Stomach (tissue), 9 donors: ENCODE results near the gene CUL7. TPM values are rescaled to one million over a fixed set of nuclear protein-coding genes. Genes with fewer than 3 reads are reported as not detected.

Experiments
- DNase-seq, 2 donors: peaks; one replicate each; pipeline versions ENCODE4 v3.0.0 to v3.0.0-alpha.2; 2013 to 2019
- H3K27ac ChIP-seq, 5 donors: fragments of 200-600 bp in 4 of 5; sonication (generic) in 4 of 5; one replicate each; pipeline ENCODE4 v1.5.1; 2013 to 2019; ENCODE audit warnings: mild to moderate bottlenecking in 1 of 5, moderate library complexity in 1 of 5
- H3K27me3 ChIP-seq, 3 donors: fragments of 200-600 bp; sonication (generic); one replicate each; pipeline ENCODE4 v1.5.1; 2017 to 2019; ENCODE audit warnings: mixed run types in 1 of 3
- H3K36me3 ChIP-seq, 4 donors: fragments of 200-600 bp; sonication (generic); 1 replicate in 3 of 4; 2 replicates in 1 of 4; pipeline ENCODE4 v1.5.1; 2016 to 2019
- H3K4me1 ChIP-seq, 4 donors: fragments of 200-600 bp; sonication (generic); one replicate each; pipeline ENCODE4 v1.5.1; 2016 to 2019
- H3K4me3 ChIP-seq, 4 donors: fragments of 200-600 bp; sonication (generic) in 3 of 4; one replicate each; pipeline ENCODE4 v1.5.1; 2016 to 2019; ENCODE audit warnings: mild to moderate bottlenecking in 1 of 4
- H3K9me3 ChIP-seq, 4 donors: fragments of 200-600 bp; sonication (generic); one replicate each; pipeline ENCODE4 v1.5.1; 2016 to 2019
- EP300 ChIP-seq: sonication (generic); formaldehyde crosslinking; IDR thresholded peaks from one replicate; pipeline ENCODE4 v1.6.1; 2017; ENCODE audit warnings: antibody characterized with exemption
- POLR2A ChIP-seq, 4 donors: fragments of 450-650 bp; IDR thresholded peaks; one replicate each; pipeline ENCODE4 v1.6.1; 2016; ENCODE audit warnings: antibody characterized with exemption in 4 of 4, control low read depth in 2 of 4, mild to moderate bottlenecking in 1 of 4, moderate library complexity in 1 of 4
- POLR2AphosphoS5 ChIP-seq, 3 donors: sonication (generic); formaldehyde crosslinking; IDR thresholded peaks; one replicate each; pipeline ENCODE4 v1.6.1; 2016; ENCODE audit warnings: antibody characterized with exemption in 3 of 3
- WGBS, 5 donors: extraction: QIAGEN DNeasy Blood & Tissue Kit in 3 of 5; methylation state at CpG; one replicate each; pipeline versions ENCODE4 v1.1.5 to v1.1.7; 2013 to 2018; 5-methylcytosine and 5-hydroxymethylcytosine counted together
- intact Hi-C: fragments of 100-400 bp; cut with DNase I; formaldehyde crosslinking; loops from one replicate; pipeline ENCODE4 v1.15.1; 2023; ENCODE audit warnings: low total_unique reads
- polyA plus RNA-seq, 3 donors: library from polyadenylated mRNA; stranded (reverse); fragments of 200-250 nt; gene quantifications; one replicate each; pipeline ENCODE4 v1.2.3, GENCODE V29; 2013
- total RNA-seq, 5 donors: library from RNA; depleted of rRNA; stranded (reverse); fragments of >200 nt; gene quantifications; one replicate each; pipeline versions ENCODE4 v1.1.0 to v1.2.3, GENCODE V29; 2014 to 2016
- TF ChIP-seq, protein P1 (sequence below), 7 experiments: fragments of 450-650 bp in 4 of 7; fragments of 200-600 bp in 3 of 7; sonication (generic) in 3 of 7; IDR thresholded peaks; one replicate each; pipeline ENCODE4 v1.5.1; 2016 to 2019; ENCODE audit warnings: antibody characterized with exemption in 7 of 7, control low read depth in 2 of 7, mild to moderate bottlenecking in 1 of 7
- donor health status: healthy with polysubstance abuse.
- donor health status: Bipolar disorder and iron deficiency.
- donor health status: healthy.

The CUL7 gene
- total and polyA plus RNA-seq, 8 donors: 4.4 to 26.1 (median 10.5) TPM

DNA sequence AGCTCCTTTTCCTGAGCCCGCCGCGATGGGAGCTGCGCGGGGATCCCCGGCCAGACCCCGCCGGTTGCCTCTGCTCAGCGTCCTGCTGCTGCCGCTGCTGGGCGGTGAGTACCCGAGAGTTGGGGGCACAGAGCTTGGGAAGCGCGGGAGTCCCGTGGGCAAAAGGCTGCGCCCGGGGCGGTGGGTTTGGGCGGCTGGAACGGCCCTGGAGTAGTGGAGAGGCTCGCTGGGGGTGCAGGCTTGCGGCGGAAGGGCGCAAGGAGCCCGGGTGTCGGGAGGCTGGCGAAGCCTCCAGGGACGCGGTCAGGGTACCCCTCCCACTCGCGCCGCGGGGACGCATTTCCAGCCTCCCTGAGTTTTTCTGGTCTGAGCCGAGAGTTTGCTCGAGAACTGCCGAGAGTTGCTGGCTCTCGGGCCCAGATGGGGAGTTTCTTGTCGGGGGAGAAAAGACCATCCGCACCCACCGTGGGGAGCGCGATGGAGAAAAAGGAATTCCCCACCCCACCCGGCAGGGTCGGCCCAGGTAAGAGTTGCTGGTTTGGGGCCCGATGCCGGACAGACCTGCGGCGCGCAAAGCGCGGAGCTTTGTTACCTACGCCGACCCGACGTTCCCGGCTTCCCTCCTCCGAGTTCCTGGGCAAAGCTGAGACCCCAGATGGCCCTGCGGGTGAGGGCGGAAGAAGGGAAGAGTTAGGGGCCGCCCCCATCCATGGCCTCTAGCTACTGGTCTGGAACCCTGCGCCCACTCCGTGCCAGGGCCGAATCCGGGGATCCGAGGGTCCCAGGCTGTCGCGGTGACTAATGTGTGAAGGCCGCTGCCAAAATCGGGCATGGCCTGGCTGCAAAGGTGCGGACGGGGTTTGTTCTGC is 23.0 kb upstream of the CUL7 start:
- intact Hi-C loops: loop anchor here (10.0 kb wide), 1 partner anchor 68 kb away; no protein-coding TSS in a partner anchor

DNA sequence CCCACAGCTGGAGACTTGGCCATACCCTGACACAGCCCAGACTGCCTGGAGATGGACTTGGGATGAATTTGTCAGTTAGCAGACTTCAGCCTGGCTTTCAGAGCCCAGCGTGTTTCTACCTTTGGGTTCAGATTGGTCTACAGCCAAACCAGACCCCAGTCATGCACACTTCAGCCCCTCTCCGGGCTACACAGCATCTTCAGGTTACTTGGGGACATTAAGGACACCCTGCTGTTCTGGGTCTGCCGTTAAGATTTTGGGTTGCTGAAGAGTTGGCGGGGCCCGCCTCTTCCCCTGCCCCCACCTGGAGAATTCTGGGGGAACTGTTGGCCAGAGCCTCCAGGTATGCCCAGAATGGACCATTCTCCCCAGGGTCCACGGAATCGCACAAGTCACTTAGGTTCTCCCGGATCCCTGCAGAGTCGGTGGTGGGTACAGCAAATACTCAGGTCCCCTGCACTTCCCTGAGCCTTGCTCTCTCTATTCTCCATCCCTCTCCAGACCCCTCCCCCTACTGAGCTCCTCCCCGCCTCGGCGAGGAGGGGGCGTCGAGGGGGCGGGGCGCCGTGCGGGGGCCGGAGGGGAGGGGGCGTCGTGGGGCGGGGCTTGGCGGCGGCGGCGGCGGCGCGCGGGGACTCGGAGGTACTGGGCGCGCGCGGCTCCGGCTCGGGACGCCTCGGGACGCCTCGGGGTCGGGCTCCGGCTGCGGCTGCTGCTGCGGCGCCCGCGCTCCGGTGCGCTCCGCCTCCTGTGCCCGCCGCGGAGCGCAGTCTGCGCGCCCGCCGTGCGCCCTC is 22.2 kb upstream of the CUL7 start, which contains the start of gene PTK7:
TSS of gene PTK7 (plus strand) at position 645 of the 794 bp plus-strand sequence. CDS start 175 bp downstream, outside the sequence.
- peak within 1 kb of the TSS; percentile 44 to 74 (median 65) for H3K27ac ChIP-seq
- peaks cover 0 to 31% (median 5%) of the 10 kb centered on the region in 3 donors for H3K27me3 ChIP-seq
- peak; percentile 48 to 92 for DNase-seq
- no peaks in the 10 kb centered on the region for H3K9me3 ChIP-seq
- TF ChIP-seq EP300: no peak
- WGBS, 5 donors: 4 to 14% (median 8%) methylated on average over 11 to 60 of the region's 60 CpGs
- peaks cover 10 to 31% (median 26%) of the 10 kb centered on the region in 4 donors for H3K4me1 ChIP-seq
- H3K36me3 ChIP-seq: peaks cover 0 to 44% (median 40%) of the 10 kb centered on the region in 4 donors
- H3K4me3 ChIP-seq: peak within 1 kb of the TSS; percentile 61 to 93 (median 70)
- intact Hi-C loops: loop anchor here (10.0 kb wide), 1 partner anchor 69 kb away; no protein-coding TSS in a partner anchor

More for the DNA sequence above, 23.0 kb upstream of the CUL7 start:
- H3K9me3 ChIP-seq: no peaks in the 10 kb centered on the region
- peaks cover 10 to 31% (median 26%) of the 10 kb centered on the region in 4 donors for H3K4me1 ChIP-seq
- no peak for TF ChIP-seq EP300
- TF ChIP-seq POLR2AphosphoS5 (IDR thresholded peaks at IDR 0.05): no peak
- no peak for TF ChIP-seq POLR2A (IDR thresholded peaks at IDR 0.05)
- TF ChIP-seq, protein P1, sequence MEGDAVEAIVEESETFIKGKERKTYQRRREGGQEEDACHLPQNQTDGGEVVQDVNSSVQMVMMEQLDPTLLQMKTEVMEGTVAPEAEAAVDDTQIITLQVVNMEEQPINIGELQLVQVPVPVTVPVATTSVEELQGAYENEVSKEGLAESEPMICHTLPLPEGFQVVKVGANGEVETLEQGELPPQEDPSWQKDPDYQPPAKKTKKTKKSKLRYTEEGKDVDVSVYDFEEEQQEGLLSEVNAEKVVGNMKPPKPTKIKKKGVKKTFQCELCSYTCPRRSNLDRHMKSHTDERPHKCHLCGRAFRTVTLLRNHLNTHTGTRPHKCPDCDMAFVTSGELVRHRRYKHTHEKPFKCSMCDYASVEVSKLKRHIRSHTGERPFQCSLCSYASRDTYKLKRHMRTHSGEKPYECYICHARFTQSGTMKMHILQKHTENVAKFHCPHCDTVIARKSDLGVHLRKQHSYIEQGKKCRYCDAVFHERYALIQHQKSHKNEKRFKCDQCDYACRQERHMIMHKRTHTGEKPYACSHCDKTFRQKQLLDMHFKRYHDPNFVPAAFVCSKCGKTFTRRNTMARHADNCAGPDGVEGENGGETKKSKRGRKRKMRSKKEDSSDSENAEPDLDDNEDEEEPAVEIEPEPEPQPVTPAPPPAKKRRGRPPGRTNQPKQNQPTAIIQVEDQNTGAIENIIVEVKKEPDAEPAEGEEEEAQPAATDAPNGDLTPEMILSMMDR (IDR thresholded peaks at IDR 0.05): no peak
- H3K4me3 ChIP-seq: peak overlapping the region; percentile 61 to 93 (median 70)
- peaks cover 0 to 36% (median 32%) of the 10 kb centered on the region in 4 donors for H3K36me3 ChIP-seq
- peak in 1 of 2 donors; percentile 76 for DNase-seq
- peaks cover 0 to 31% (median 5%) of the 10 kb centered on the region in 3 donors for H3K27me3 ChIP-seq
- peak overlapping the region; percentile 44 to 74 (median 65) for H3K27ac ChIP-seq
- WGBS, 5 donors: 1 to 8% (median 1%) methylated on average over 15 to 72 of the region's 72 CpGs

DNA sequence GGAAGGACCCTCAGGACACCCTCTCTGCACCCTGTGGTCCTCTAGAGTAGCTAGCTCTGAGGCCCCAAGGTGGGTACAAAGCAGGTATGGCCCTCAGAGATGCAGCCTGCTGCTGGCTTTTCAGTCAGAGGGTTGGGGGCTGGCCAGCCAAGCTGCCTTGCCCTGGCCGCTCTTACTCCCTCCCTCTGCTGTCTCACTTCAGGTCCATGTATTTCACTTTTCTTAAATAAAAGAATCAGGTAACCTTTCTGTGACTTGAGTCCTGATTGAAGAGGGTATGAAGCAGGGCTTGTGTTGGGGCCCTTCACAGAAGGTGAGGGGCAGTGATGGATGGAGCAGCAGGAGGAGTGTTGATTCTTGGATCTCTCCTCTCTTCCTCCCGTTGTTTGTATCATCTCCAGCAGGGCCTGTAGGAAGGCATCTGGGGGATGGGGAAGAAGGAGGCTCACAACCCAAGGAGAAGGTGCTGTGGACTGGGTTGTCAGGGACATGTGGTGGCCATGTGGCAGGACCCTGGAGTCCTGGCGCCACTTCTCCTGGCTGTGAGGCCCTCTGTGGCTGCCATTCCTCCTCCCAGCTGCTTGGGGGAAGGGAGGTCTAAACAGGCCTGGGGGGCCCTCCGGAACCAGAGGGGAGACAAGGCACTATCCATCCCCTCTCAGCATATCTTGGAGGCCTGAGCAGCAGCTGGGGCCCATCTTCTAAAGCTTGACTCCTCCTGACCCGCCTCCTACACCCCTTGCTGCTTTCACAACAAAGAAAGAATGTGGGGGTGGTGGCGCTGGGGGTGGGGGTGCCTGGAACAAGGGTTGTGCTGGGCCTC is 21.4 kb upstream of the CUL7 start:
- Histone ChIP-seq H3K4me3 (peak overlapping the region in 1 of 4 donors; percentile 93), H3K27ac (peak overlapping the region in 4 of 5 donors; percentile 15 to 74 (median 68)), H3K9me3 (no peaks in the 10 kb centered on the region), H3K4me1 (peaks cover 10 to 31% (median 26%) of the 10 kb centered on the region in 4 donors), H3K27me3 (peaks cover 0 to 31% (median 5%) of the 10 kb centered on the region in 3 donors), H3K36me3 (peaks cover 0 to 52% (median 47%) of the 10 kb centered on the region in 4 donors)
- TF ChIP-seq, protein P1 (IDR thresholded peaks at IDR 0.05): no peak
- TF ChIP-seq POLR2A (IDR thresholded peaks at IDR 0.05): no peak
- TF ChIP-seq EP300: no peak
- no peak for TF ChIP-seq POLR2AphosphoS5 (IDR thresholded peaks at IDR 0.05)
- intact Hi-C loops: loop anchor here (10.0 kb wide), 1 partner anchor 70 kb away; no protein-coding TSS in a partner anchor
- 63 to 75% (median 68%) methylated on average over 6 of the region's 6 CpGs for WGBS, 5 donors
- peak in 1 of 2 donors; percentile 89 for DNase-seq

DNA sequence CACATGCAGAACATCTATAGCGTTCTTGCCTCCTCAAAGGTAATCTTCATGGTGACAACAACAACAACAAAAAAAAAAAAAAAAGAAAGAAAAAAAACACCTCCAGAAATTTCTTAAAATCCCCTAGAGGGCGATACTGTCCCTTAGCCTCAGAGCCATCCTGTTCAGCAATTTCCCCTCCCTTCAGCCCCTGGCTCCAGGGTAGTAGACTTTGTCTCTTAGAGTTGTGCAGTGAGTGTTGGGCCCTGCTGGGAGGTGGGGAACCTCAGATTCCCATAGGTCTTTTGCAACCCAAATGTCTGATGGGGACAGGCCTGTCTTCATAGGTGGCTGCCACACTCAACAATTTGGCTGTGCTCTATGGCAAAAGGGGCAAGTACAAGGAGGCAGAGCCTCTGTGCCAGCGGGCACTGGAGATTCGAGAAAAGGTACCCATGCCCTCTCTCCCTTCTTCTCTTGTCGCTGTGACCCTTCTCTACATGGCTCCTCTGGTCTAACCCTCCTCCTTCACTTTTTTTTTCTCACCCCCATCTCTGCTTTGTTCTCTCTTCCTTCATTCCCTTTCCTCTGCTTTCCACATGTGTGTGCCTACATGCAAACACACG is 16.5 kb upstream of the CUL7 start:
- Histone ChIP-seq H3K9me3 (no peaks in the 10 kb centered on the region), H3K27ac (no peak overlapping the region), H3K27me3 (peaks cover 0 to under 1% (median 0%) of the 10 kb centered on the region in 3 donors), H3K4me3 (no peak overlapping the region), H3K4me1 (peaks cover 0 to under 1% (median 0%) of the 10 kb centered on the region in 4 donors), H3K36me3 (peaks cover 12 to 78% (median 74%) of the 10 kb centered on the region in 4 donors)
- intact Hi-C loops: loop anchor here (10.0 kb wide), 1 partner anchor 75 kb away; no protein-coding TSS in a partner anchor
- WGBS, 5 donors: 57 to 64% (median 59%) methylated on average over 6 of the region's 6 CpGs
- TF ChIP-seq, protein P1 (IDR thresholded peaks at IDR 0.05): peak in 3 of 7 experiments; percentile 25 to 38 (median 31)
- TF ChIP-seq POLR2AphosphoS5 (IDR thresholded peaks at IDR 0.05) (no peak), POLR2A (IDR thresholded peaks at IDR 0.05) (no peak), EP300 (no peak)
- peak in 1 of 2 donors; percentile 83 for DNase-seq
